Measurements from ENCODE around the gene TFPT. TPM values are rescaled to one million over a fixed set of nuclear protein-coding genes. Genes with fewer than 3 reads are reported as not detected.

The TFPT gene
- total and polyA plus RNA-seq, 2 of the 13 experiments (the other 11 are each of a cell fraction or from before 2014, with no cell fraction given) = 8.4 to 10.7 TPM

DNA sequence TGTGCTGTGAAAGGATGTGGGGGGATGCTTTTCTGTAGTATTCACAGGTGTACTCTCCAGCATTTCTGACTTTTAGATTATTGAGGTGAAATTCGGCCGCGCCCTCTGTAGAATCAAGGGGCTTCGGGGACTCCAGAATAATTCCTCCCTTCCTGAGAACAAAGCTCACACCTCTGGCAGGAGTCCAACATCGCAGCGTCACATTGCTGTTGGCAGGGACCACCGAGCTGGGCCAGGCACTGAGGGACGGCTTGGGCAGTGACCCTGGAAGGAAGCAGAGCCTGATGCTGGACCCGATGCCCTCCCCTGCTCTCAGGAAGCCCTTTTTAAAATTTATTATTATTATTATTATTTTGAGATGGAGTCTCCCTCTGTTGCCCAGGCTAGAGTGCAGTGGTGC is 40.6 kb downstream of the TFPT start:
- ChIA-PET CTCF (ENCODE audit: low intra/inter-chr PET ratio, low total read pairs) (no interaction called here), POLR2A (no interaction called here)
- no peak overlapping the region for H2AFZ ChIP-seq (ENCODE audit: low read length)
- BruUV-seq (replicated peaks) = no TSS peak
- H3K4me2 ChIP-seq (ENCODE audit: low read depth, low read length) = no peak overlapping the region
- H3K4me3 ChIP-seq (replicated peaks in 1 of 3; ENCODE audit: insufficient read depth in 1 of 3, low read depth in 2 of 3, low read length in 3 of 3) = no peak overlapping the region
- H3K4me1 ChIP-seq (ENCODE audit: insufficient read depth, low read length) = no peaks in the 10 kb centered on the region
- TF ChIP-seq SRSF9 (IDR thresholded peaks at IDR 0.05; ENCODE audit: borderline replicate concordance, insufficient read depth, low read depth, low read length, poor library complexity, severe bottlenecking) (no peak), ETV5 (CRISPR knock-in tag; IDR thresholded peaks at IDR 0.05; ENCODE audit: borderline replicate concordance) (no peak), SMAD3 (CRISPR knock-in tag; IDR thresholded peaks at IDR 0.05) (no peak), NFYC (CRISPR knock-in tag; IDR thresholded peaks at IDR 0.05) (no peak), RBM22 (optimal IDR thresholded peaks at IDR 0.05; ENCODE audit: low read length) (no peak), ERF (CRISPR knock-in tag; IDR thresholded peaks at IDR 0.05) (no peak), POLR2G (IDR thresholded peaks at IDR 0.05; ENCODE audit: low read depth, low read length) (no peak), ZBTB7B (CRISPR knock-in tag; IDR thresholded peaks at IDR 0.05) (no peak), ZNF30 (CRISPR knock-in tag; IDR thresholded peaks at IDR 0.05) (no peak), TCF7L2 (IDR thresholded peaks at IDR 0.05; ENCODE audit: low read depth, low read length) (no peak), XRCC5 (optimal IDR thresholded peaks at IDR 0.05; ENCODE audit: low read length) (no peak), NCOR1 (IDR thresholded peaks at IDR 0.05; ENCODE audit: borderline replicate concordance, low read length) (no peak)
- TF ChIP-seq, protein P1, sequence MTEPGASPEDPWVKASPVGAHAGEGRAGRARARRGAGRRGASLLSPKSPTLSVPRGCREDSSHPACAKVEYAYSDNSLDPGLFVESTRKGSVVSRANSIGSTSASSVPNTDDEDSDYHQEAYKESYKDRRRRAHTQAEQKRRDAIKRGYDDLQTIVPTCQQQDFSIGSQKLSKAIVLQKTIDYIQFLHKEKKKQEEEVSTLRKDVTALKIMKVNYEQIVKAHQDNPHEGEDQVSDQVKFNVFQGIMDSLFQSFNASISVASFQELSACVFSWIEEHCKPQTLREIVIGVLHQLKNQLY (CRISPR knock-in tag; IDR thresholded peaks at IDR 0.05) = no peak
- TF ChIP-seq, protein P2, sequence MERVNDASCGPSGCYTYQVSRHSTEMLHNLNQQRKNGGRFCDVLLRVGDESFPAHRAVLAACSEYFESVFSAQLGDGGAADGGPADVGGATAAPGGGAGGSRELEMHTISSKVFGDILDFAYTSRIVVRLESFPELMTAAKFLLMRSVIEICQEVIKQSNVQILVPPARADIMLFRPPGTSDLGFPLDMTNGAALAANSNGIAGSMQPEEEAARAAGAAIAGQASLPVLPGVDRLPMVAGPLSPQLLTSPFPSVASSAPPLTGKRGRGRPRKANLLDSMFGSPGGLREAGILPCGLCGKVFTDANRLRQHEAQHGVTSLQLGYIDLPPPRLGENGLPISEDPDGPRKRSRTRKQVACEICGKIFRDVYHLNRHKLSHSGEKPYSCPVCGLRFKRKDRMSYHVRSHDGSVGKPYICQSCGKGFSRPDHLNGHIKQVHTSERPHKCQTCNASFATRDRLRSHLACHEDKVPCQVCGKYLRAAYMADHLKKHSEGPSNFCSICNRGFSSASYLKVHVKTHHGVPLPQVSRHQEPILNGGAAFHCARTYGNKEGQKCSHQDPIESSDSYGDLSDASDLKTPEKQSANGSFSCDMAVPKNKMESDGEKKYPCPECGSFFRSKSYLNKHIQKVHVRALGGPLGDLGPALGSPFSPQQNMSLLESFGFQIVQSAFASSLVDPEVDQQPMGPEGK (CRISPR knock-in tag; IDR thresholded peaks at IDR 0.05) = no peak
- TF ChIP-seq, protein P3, sequence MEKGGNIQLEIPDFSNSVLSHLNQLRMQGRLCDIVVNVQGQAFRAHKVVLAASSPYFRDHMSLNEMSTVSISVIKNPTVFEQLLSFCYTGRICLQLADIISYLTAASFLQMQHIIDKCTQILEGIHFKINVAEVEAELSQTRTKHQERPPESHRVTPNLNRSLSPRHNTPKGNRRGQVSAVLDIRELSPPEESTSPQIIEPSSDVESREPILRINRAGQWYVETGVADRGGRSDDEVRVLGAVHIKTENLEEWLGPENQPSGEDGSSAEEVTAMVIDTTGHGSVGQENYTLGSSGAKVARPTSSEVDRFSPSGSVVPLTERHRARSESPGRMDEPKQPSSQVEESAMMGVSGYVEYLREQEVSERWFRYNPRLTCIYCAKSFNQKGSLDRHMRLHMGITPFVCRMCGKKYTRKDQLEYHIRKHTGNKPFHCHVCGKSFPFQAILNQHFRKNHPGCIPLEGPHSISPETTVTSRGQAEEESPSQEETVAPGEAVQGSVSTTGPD (CRISPR knock-in tag; IDR thresholded peaks at IDR 0.05) = no peak
- FAIRE-seq = no peak
- no peaks in the 10 kb centered on the region for H3K79me2 ChIP-seq (ENCODE audit: insufficient read depth, low read length)
- no peak overlapping the region for H3K9ac ChIP-seq (ENCODE audit: insufficient read depth, low read depth, low read length)
- intact Hi-C loops (cut with micrococcal nuclease; ENCODE audit: unreplicated experiment) (no loop called here), in situ Hi-C loops (cut with HindIII; ENCODE audit: extremely low pct_ligation_motif_present, low pct_unique_long_range_greater_than_20kb) (no loop called here)
- H3K27ac ChIP-seq (ENCODE audit: extremely low read length, insufficient read depth, low read length) = no peak overlapping the region
- H3K27me3 ChIP-seq (ENCODE audit: control insufficient read depth in 1 of 2, insufficient read depth in 2 of 2, low read length in 2 of 2) = peaks cover 0 to 2% of the 10 kb centered on the region in 2 experiments; a peak in 2 of 5 replicates
- H3K36me3 ChIP-seq (replicated peaks in 1 of 2; ENCODE audit: control insufficient read depth in 1 of 2, insufficient read depth in 2 of 2, low read length in 2 of 2) = no peaks in the 10 kb centered on the region
- H4K20me1 ChIP-seq (ENCODE audit: insufficient read depth, low read length) = no peaks in the 10 kb centered on the region
- no peak for ATAC-seq
- peaks cover 2% of the 10 kb centered on the region; the same call in 1 of the 2 replicates for H3K9me3 ChIP-seq (ENCODE audit: low read length)
- DNase-seq (ENCODE audit: low spot score) = no peak
- 29% methylated on average over 7 of the region's 9 CpGs for WGBS (ENCODE audit: low lambda C conversion rate)
